ENCODE results near the gene RBP4.

DNA sequence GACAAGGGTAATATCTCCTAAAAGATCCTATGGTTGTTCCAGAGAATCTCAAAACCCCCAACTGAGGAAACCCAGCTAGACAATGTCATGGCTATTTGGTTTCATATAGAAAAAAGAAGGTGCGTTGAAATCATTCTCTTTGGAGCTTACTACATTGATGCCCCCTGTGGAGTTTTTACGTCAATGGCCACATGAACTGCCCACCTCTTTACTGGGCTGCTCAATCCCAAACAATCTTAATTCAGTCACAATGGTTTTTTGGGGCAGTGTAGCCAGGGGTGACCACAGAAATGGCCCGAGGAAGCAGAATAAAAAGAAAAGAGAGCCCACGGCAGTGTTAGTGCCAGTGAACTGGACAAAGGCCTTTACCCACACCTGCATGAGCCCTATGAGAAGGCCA lies 7.8 kb downstream of the RBP4 start:
- TF ChIP-seq POLR2A (IDR thresholded peaks at IDR 0.05; ENCODE audit: low read depth, low read length) (no peak), POLR2AphosphoS5 (IDR thresholded peaks at IDR 0.05; ENCODE audit: low read depth, low read length) (no peak), POU2F2 (IDR thresholded peaks at IDR 0.05; ENCODE audit: low read depth, low read length) (no peak), PAX5 (IDR thresholded peaks at IDR 0.05; ENCODE audit: insufficient read depth, low read length, severe bottlenecking) (no peak)
